Measurements from ENCODE around the gene HENMT1.

HENMT1 gene

GRCh38 chr1:108695535-108695934 lies 34.6 kb upstream of the HENMT1 start (continued):
- no peak for TF ChIP-seq CSDC2 (CRISPR knock-in tag; IDR thresholded peaks at IDR 0.05)
- no peak for TF ChIP-seq ZNF8 (CRISPR knock-in tag; IDR thresholded peaks at IDR 0.05)

GRCh38 chr1:108692724-108693655 lies 32.1 kb upstream of the HENMT1 start:
- no peak for TF ChIP-seq RARB (CRISPR knock-in tag; IDR thresholded peaks at IDR 0.05)
- no peak for TF ChIP-seq TCF4 (CRISPR knock-in tag; IDR thresholded peaks at IDR 0.05; ENCODE audit: borderline replicate concordance)
- no peak for TF ChIP-seq ZNF8 (CRISPR knock-in tag; IDR thresholded peaks at IDR 0.05)
- no peak for TF ChIP-seq SNAI2 (CRISPR knock-in tag; IDR thresholded peaks at IDR 0.05)
- no peak for TF ChIP-seq TSHZ2 (CRISPR knock-in tag; IDR thresholded peaks at IDR 0.05)
- no peak for TF ChIP-seq ZFP30 (CRISPR knock-in tag; IDR thresholded peaks at IDR 0.05)
- TF ChIP-seq ZNF70 (CRISPR knock-in tag; IDR thresholded peaks at IDR 0.05): no peak
- no peak for TF ChIP-seq PATZ1 (CRISPR knock-in tag; IDR thresholded peaks at IDR 0.05; ENCODE audit: borderline replicate concordance)
- no peak for TF ChIP-seq PPARA (CRISPR knock-in tag; IDR thresholded peaks at IDR 0.05; ENCODE audit: borderline replicate concordance)
- TF ChIP-seq ZFP3 (CRISPR knock-in tag; IDR thresholded peaks at IDR 0.05): no peak
- no peak for TF ChIP-seq ARNTL (CRISPR knock-in tag; IDR thresholded peaks at IDR 0.05; ENCODE audit: borderline replicate concordance, low read depth)
- TF ChIP-seq CSDC2 (CRISPR knock-in tag; IDR thresholded peaks at IDR 0.05): no peak
- no peak for TF ChIP-seq GLIS3 (CRISPR knock-in tag; IDR thresholded peaks at IDR 0.05)
- TF ChIP-seq OSR1 (CRISPR knock-in tag; IDR thresholded peaks at IDR 0.05): no peak
- no peak for TF ChIP-seq ZC3H10 (CRISPR knock-in tag; IDR thresholded peaks at IDR 0.05)
- TF ChIP-seq BACH2 (CRISPR knock-in tag; IDR thresholded peaks at IDR 0.05; ENCODE audit: borderline replicate concordance): no peak
- no peak for TF ChIP-seq CREB5 (CRISPR knock-in tag; IDR thresholded peaks at IDR 0.05; ENCODE audit: low read depth)
- no peak for TF ChIP-seq CSRNP3 (CRISPR knock-in tag; IDR thresholded peaks at IDR 0.05)
- no peak for TF ChIP-seq POU6F1 (CRISPR knock-in tag; IDR thresholded peaks at IDR 0.05; ENCODE audit: borderline replicate concordance, low read depth)
- TF ChIP-seq ESRRG (CRISPR knock-in tag; IDR thresholded peaks at IDR 0.05): no peak
- ATAC-seq: peak; percentile 72
